HG02973 (cell line): ENCODE measurements around the gene MYOM1.

ENCODE experiments used
- ATAC-seq: cut with Tn5 transposase; IDR thresholded peaks from one replicate; pipeline ENCODE4 v1.9.1; 2021; ENCODE audit warnings: moderate library complexity; ENCODE audit not compliant: unreplicated experiment

MYOM1 gene

GRCh38 chr18:3153107-3153704, 66.6 kb downstream of the MYOM1 start:
- peak; percentile 73 for ATAC-seq

GRCh38 chr18:3152294-3152693, 67.5 kb downstream of the MYOM1 start:
- ATAC-seq = no peak

- no peak for ATAC-seq
Observed at GRCh38 chr18:3151399-3152264, 68.1 kb downstream of the MYOM1 start.

GRCh38 chr18:3150688-3151087, 69.1 kb downstream of the MYOM1 start:
- no peak for ATAC-seq

- no peak for ATAC-seq
Observed at GRCh38 chr18:3150274-3150673, 69.5 kb downstream of the MYOM1 start.

- no peak for ATAC-seq
Observed at GRCh38 chr18:3148930-3149535, 70.7 kb downstream of the MYOM1 start.

GRCh38 chr18:3147935-3148554, 71.7 kb downstream of the MYOM1 start:
- ATAC-seq = no peak

- no peak for ATAC-seq
Observed at GRCh38 chr18:3140986-3141639, 78.7 kb downstream of the MYOM1 start.

- ATAC-seq = no peak
Observed at GRCh38 chr18:3140342-3140741, 79.4 kb downstream of the MYOM1 start.

GRCh38 chr18:3139406-3139805, 80.4 kb downstream of the MYOM1 start:
- ATAC-seq = no peak

- no peak for ATAC-seq
Observed at GRCh38 chr18:3138274-3138975, 81.3 kb downstream of the MYOM1 start.

- ATAC-seq = no peak
Observed at GRCh38 chr18:3135536-3135935, 84.2 kb downstream of the MYOM1 start.

GRCh38 chr18:3132700-3133099, 87.1 kb downstream of the MYOM1 start:
- no peak for ATAC-seq

GRCh38 chr18:3130344-3130743, 89.4 kb downstream of the MYOM1 start:
- ATAC-seq = no peak

GRCh38 chr18:3129053-3129864, 90.5 kb downstream of the MYOM1 start:
- ATAC-seq = peak; percentile 90

- ATAC-seq = no peak
Observed at GRCh38 chr18:3126457-3127097, 93.2 kb downstream of the MYOM1 start.

GRCh38 chr18:3124822-3125221, 94.9 kb downstream of the MYOM1 start:
- no peak for ATAC-seq

GRCh38 chr18:3122851-3123250, 96.9 kb downstream of the MYOM1 start:
- no peak for ATAC-seq

- ATAC-seq = no peak
Observed at GRCh38 chr18:3121259-3121658, 98.5 kb downstream of the MYOM1 start.
